Upper lobe of left lung (tissue), 6 donors: ENCODE data around the gene FNDC3B. TPM values are rescaled to one million over a fixed set of nuclear protein-coding genes. Genes with fewer than 3 reads are reported as not detected.

Experiments used
- ATAC-seq, 2 donors: fragments of 200-7000 bp; cut with Tn5 transposase; one replicate each; pipeline ENCODE4 v1.9.1; 2022; ENCODE audit warnings: mild to moderate bottlenecking in 2 of 2, moderate library complexity in 2 of 2; ENCODE audit not compliant: low FRiP score in 2 of 2
- DNase-seq, 2 donors: peaks; one replicate each; pipeline ENCODE4 v3.0.0-alpha.2; 2019 to 2020
- H3K27ac ChIP-seq, 4 donors: fragments of 200-600 bp; sonication (generic); one replicate each; pipeline ENCODE4 v1.5.1; 2016 to 2019
- H3K27me3 ChIP-seq, 4 donors: fragments of 200-600 bp; sonication (generic); one replicate each; pipeline ENCODE4 v1.5.1; 2017 to 2019
- H3K36me3 ChIP-seq, 4 donors: fragments of 200-600 bp; sonication (generic); one replicate each; pipeline ENCODE4 v1.5.1; 2016 to 2019
- H3K4me1 ChIP-seq, 4 donors: fragments of 200-600 bp; sonication (generic); one replicate each; pipeline ENCODE4 v1.5.1; 2018 to 2019
- H3K4me3 ChIP-seq, 4 donors: fragments of 200-600 bp; sonication (generic); one replicate each; pipeline ENCODE4 v1.5.1; 2017 to 2019; ENCODE audit warnings: mild to moderate bottlenecking in 2 of 4, moderate library complexity in 1 of 4
- H3K9me3 ChIP-seq, 4 donors: fragments of 200-600 bp; sonication (generic); one replicate each; pipeline ENCODE4 v1.5.1; 2018 to 2019
- CTCF ChIP-seq, 6 experiments: fragments of 450-650 bp in 4 of 6; fragments of 200-600 bp in 2 of 6; sonication (generic) in 2 of 6; IDR thresholded peaks; one replicate each; pipeline ENCODE4 v1.5.1; 2016 to 2019; ENCODE audit warnings: antibody characterized with exemption in 6 of 6
- EP300 ChIP-seq, 4 donors: sonication (generic); formaldehyde crosslinking; IDR thresholded peaks; one replicate each; pipeline ENCODE4 v1.5.1; 2017; ENCODE audit warnings: antibody characterized with exemption in 4 of 4, control low read depth in 2 of 4
- POLR2A ChIP-seq, 4 donors: fragments of 450-650 bp; IDR thresholded peaks; one replicate each; pipeline ENCODE4 v1.5.1; 2016 to 2017; ENCODE audit warnings: antibody characterized with exemption in 4 of 4, mild to moderate bottlenecking in 2 of 4
- POLR2AphosphoS5 ChIP-seq, 2 donors: sonication (generic); formaldehyde crosslinking; IDR thresholded peaks; one replicate each; pipeline ENCODE4 v1.5.1; 2017; ENCODE audit warnings: antibody characterized with exemption in 2 of 2
- WGBS, 2 donors: methylation state at CpG; one replicate each; pipeline ENCODE4 v1.1.5; 2017 to 2018; 5-methylcytosine and 5-hydroxymethylcytosine counted together
- total RNA-seq, 6 donors: library from RNA; depleted of rRNA in 4 of 6; stranded (reverse); fragments of >200 nt in 4 of 6; gene quantifications; one replicate each; pipeline versions ENCODE4 v1.1.0 to v1.2.1, GENCODE V29; 2016 to 2021
- donor health status: DM: no; HTN: no; CAD: no; lungs with moderate emphysema.
- donor health status: DM: no; HTN: yes; CAD: no; lungs with severe emphysema.

Gene FNDC3B
- total RNA-seq, 6 donors from 2014 or later = 73.3 to 167 (median 119) TPM

DNA sequence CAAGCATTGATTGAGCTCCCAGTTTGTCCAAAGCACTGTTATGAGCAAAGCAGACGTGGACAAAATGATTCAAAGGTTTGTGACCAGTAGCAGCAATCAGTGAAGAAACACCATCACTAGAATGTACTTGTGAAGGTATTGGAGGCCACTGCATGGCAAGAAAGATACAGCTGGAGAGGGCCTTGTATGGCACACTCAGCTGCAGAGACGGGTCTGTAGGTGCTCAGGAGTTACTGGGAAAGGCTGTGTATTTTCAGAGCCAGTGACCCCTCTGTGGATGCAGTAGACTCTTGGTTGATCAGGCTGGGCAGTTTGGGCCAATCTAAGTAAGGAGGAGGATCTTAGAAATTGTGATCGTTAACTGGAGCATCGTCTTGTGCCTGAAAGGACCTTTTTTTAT, 288.9 kb downstream of the FNDC3B start:
- ATAC-seq = no peak
- 94% methylated on average over 4 of the region's 4 CpGs for WGBS, 2 donors
- Histone ChIP-seq H3K4me1 (peaks cover 0 to 17% (median 4%) of the 10 kb centered on the region in 4 donors), H3K4me3 (no peak overlapping the region), H3K36me3 (peaks cover 0 to 81% (median 38%) of the 10 kb centered on the region in 4 donors), H3K9me3 (no peaks in the 10 kb centered on the region), H3K27me3 (no peaks in the 10 kb centered on the region), H3K27ac (peak overlapping the region in 1 of 4 donors; percentile 2)
- no peak for DNase-seq
- TF ChIP-seq POLR2A (IDR thresholded peaks at IDR 0.05) = no peak

DNA sequence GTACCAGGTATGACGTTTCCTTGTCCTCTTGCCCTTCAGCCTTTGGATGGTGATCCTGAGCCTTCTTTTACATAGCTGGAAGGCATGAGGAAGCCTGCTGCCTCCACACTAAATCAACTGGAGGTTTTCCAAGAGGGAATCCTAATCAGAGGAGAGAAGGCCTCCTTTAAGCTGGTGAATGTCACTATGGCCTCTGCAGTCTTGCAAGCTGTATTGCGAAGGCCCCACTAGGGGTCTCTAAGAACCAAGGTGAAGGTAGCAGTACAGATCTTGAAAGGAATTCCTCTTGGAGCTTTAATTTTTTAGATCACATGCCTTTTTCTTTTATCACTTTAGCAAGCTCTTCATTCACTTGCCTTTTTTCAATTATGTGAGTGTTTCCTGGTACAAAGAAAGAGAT, 289.7 kb downstream of the FNDC3B start:
- peaks cover 0 to 88% (median 44%) of the 10 kb centered on the region in 4 donors for H3K36me3 ChIP-seq
- no peak overlapping the region for H3K4me3 ChIP-seq
- peaks cover 0 to 12% (median 0%) of the 10 kb centered on the region in 4 donors for H3K4me1 ChIP-seq
- no peak overlapping the region for H3K27ac ChIP-seq
- no peaks in the 10 kb centered on the region for H3K27me3 ChIP-seq
- ATAC-seq (no peak), DNase-seq (no peak)
- no peaks in the 10 kb centered on the region for H3K9me3 ChIP-seq
- WGBS, 2 donors = 92 to 100% methylated on average over 2 of the region's 2 CpGs
- TF ChIP-seq POLR2AphosphoS5 (IDR thresholded peaks at IDR 0.05) (no peak), POLR2A (IDR thresholded peaks at IDR 0.05) (no peak), CTCF (IDR thresholded peaks at IDR 0.05) (no peak), EP300 (IDR thresholded peaks at IDR 0.05) (no peak)

DNA sequence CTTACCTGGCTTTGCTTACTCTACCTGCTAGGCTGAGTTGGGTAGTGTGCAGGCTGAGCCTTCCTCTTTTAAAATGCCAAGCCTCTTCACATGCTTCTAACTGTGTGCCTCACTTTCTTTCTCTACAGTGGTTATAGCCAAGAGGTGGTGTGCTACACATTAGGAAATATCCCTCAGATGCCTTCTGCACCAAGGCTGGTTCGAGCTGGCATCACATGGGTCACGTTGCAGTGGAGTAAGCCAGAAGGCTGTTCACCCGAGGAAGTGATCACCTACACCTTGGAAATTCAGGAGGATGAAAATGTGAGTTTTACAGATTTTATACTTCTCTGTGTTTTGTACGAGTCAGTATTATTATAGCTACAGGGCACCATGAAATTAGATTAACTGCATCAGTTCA, 291.0 kb downstream of the FNDC3B start:
- H3K27me3 ChIP-seq = no peaks in the 10 kb centered on the region
- H3K27ac ChIP-seq = no peak overlapping the region
- H3K4me1 ChIP-seq = peaks cover 0 to 5% (median 0%) of the 10 kb centered on the region in 4 donors
- H3K4me3 ChIP-seq = no peak overlapping the region
- no peaks in the 10 kb centered on the region for H3K9me3 ChIP-seq
- H3K36me3 ChIP-seq = peaks cover 0 to 88% (median 42%) of the 10 kb centered on the region in 4 donors
- 90 to 94% methylated on average over 4 of the region's 4 CpGs for WGBS, 2 donors
- ATAC-seq (no peak), DNase-seq (no peak)
- TF ChIP-seq EP300 (IDR thresholded peaks at IDR 0.05) (no peak), CTCF (IDR thresholded peaks at IDR 0.05) (no peak), POLR2A (IDR thresholded peaks at IDR 0.05) (no peak), POLR2AphosphoS5 (IDR thresholded peaks at IDR 0.05) (no peak)

GRCh38 chr3:172332256-172333041, 293.1 kb downstream of the FNDC3B start:
- 44 to 49% methylated on average over 2 of the region's 2 CpGs for WGBS, 2 donors
- peaks cover 0 to 5% (median 0%) of the 10 kb centered on the region in 4 donors for H3K4me1 ChIP-seq
- H3K9me3 ChIP-seq = no peaks in the 10 kb centered on the region
- ATAC-seq (peak; percentile 90 to 94), DNase-seq (peak in 1 of 2 donors; percentile 59)
- H3K27ac ChIP-seq = peak overlapping the region in 2 of 4 donors; percentile 2 to 23
- TF ChIP-seq POLR2AphosphoS5 (IDR thresholded peaks at IDR 0.05) (no peak), CTCF (IDR thresholded peaks at IDR 0.05) (peak; percentile 70 to 92 (median 80)), EP300 (IDR thresholded peaks at IDR 0.05) (no peak), POLR2A (IDR thresholded peaks at IDR 0.05) (no peak)
- no peak overlapping the region for H3K4me3 ChIP-seq
- H3K36me3 ChIP-seq = peaks cover 0 to 91% (median 41%) of the 10 kb centered on the region in 4 donors
- H3K27me3 ChIP-seq = no peaks in the 10 kb centered on the region

DNA sequence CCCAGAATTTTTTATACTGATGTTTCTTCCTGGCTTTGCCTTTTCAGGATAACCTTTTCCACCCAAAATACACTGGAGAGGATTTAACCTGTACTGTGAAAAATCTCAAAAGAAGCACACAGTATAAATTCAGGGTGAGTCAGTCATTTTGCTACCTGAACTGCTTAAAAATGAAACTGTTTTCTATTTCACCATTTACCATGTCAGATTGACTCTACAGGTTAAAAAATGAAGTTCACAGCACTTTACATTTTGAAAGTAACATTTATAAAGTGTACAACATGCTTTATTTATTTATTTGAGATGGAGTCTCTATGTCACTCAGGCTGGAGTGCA, 293.6 kb downstream of the FNDC3B start:
- Histone ChIP-seq H3K27me3 (no peaks in the 10 kb centered on the region), H3K4me1 (peaks cover 0 to 5% (median 0%) of the 10 kb centered on the region in 4 donors), H3K9me3 (no peaks in the 10 kb centered on the region), H3K4me3 (no peak overlapping the region), H3K36me3 (peaks cover 0 to 91% (median 44%) of the 10 kb centered on the region in 4 donors), H3K27ac (no peak overlapping the region)
- ATAC-seq (no peak), DNase-seq (no peak)
- no peak for TF ChIP-seq CTCF (IDR thresholded peaks at IDR 0.05)
- TF ChIP-seq POLR2A (IDR thresholded peaks at IDR 0.05) = no peak
- no peak for TF ChIP-seq EP300 (IDR thresholded peaks at IDR 0.05)
- no peak for TF ChIP-seq POLR2AphosphoS5 (IDR thresholded peaks at IDR 0.05)
